CD14-positive monocyte (primary cell): ENCODE results near the gene RNF34. TPM values are rescaled to one million over a fixed set of nuclear protein-coding genes. Genes with fewer than 3 reads are reported as not detected.

Experiments used
- DNase-seq, 3 donors: peaks; one replicate each; pipeline ENCODE4 v3.0.0-alpha.2; 2011 to 2022
- H2AFZ ChIP-seq: 2 replicates; pipeline ENCODE4 v1.6.0; 2012; ENCODE audit warnings: mild to moderate bottlenecking, low read depth, low read length, inconsistent platforms; ENCODE audit not compliant: insufficient read depth, poor library complexity, severe bottlenecking
- H3K27ac ChIP-seq, 2 donors: 1 replicate in 1 of 2; 2 replicates in 1 of 2; pipeline ENCODE4 v1.5.1; 2012 to 2013; ENCODE audit warnings: low read length in 2 of 2, control low read depth in 1 of 2, inconsistent platforms in 1 of 2, low read depth in 1 of 2, mild to moderate bottlenecking in 1 of 2
- H3K27me3 ChIP-seq, 2 donors: one replicate each; pipeline versions ENCODE4 v1.6.0 to v1.6.1; 2011 to 2013; ENCODE audit warnings: low read length in 2 of 2; ENCODE audit not compliant: control insufficient read depth in 2 of 2, insufficient read depth in 2 of 2
- H3K36me3 ChIP-seq, 2 donors: replicated peaks in 1 of 2; 1 replicate in 1 of 2; 2 replicates in 1 of 2; pipeline versions ENCODE4 v1.5.1 to v1.6.1; 2012 to 2013; ENCODE audit warnings: low read length in 2 of 2, control low read depth in 1 of 2, inconsistent platforms in 1 of 2, mild to moderate bottlenecking in 1 of 2; ENCODE audit not compliant: insufficient read depth in 2 of 2, control insufficient read depth in 1 of 2
- H3K4me1 ChIP-seq, 2 donors: 1 replicate in 1 of 2; 2 replicates in 1 of 2; pipeline versions ENCODE4 v1.5.1 to v1.6.1; 2012 to 2013; ENCODE audit warnings: low read length in 2 of 2, control low read depth in 1 of 2, inconsistent platforms in 1 of 2, mild to moderate bottlenecking in 1 of 2, moderate library complexity in 1 of 2; ENCODE audit not compliant: insufficient read depth in 2 of 2, control insufficient read depth in 1 of 2
- H3K4me2 ChIP-seq: replicated peaks from 2 replicates; pipeline ENCODE3; 2012; ENCODE audit warnings: low read length, moderate library complexity, mild to moderate bottlenecking; ENCODE audit not compliant: poor library complexity, severe bottlenecking; ENCODE audit errors: extremely low read depth
- H3K4me3 ChIP-seq, 3 experiments: fragments of 200-600 bp in 1 of 3; sonication (generic) in 1 of 3; replicated peaks in 1 of 3; 1 replicate in 2 of 3; 2 replicates in 1 of 3; pipeline ENCODE4 v1.5.1; 2011 to 2013; ENCODE audit warnings: low read length in 3 of 3, mild to moderate bottlenecking in 3 of 3, control low read depth in 2 of 3, low read depth in 2 of 3, inconsistent platforms in 1 of 3, moderate library complexity in 1 of 3
- H3K79me2 ChIP-seq: 2 replicates; pipeline ENCODE4 v1.6.0; 2012; ENCODE audit warnings: mild to moderate bottlenecking, control low read depth, inconsistent platforms, low read length, moderate library complexity; ENCODE audit not compliant: insufficient read depth
- H3K9ac ChIP-seq: 2 replicates; pipeline ENCODE4 v1.6.0; 2017; ENCODE audit warnings: low read length, mild to moderate bottlenecking; ENCODE audit not compliant: insufficient read depth, poor library complexity, severe bottlenecking
- H3K9me3 ChIP-seq, 2 donors: replicated peaks in 1 of 2; 1 replicate in 1 of 2; 2 replicates in 1 of 2; pipeline versions ENCODE4 v1.5.1 to v1.6.1; 2012 to 2013; ENCODE audit warnings: low read length in 2 of 2, control low read depth in 1 of 2; ENCODE audit not compliant: control insufficient read depth in 1 of 2, insufficient read depth in 1 of 2
- H4K20me1 ChIP-seq: 2 replicates; pipeline ENCODE4 v1.6.0; 2012; ENCODE audit warnings: mild to moderate bottlenecking, low read length, control low read depth, moderate library complexity; ENCODE audit not compliant: insufficient read depth
- H3K27ac Mint-ChIP-seq, 7 donors: one replicate each; pipeline ENCODE4 v1.8.0; 2020; ENCODE audit warnings: mild to moderate bottlenecking in 7 of 7, mixed read lengths in 7 of 7, moderate library complexity in 6 of 7, inconsistent platforms in 2 of 7
- H3K27me3 Mint-ChIP-seq, 3 donors: one replicate each; pipeline ENCODE4 v1.8.0; 2021 to 2022; ENCODE audit warnings: low read depth in 3 of 3, mild to moderate bottlenecking in 3 of 3, mixed read lengths in 3 of 3, moderate library complexity in 3 of 3, inconsistent platforms in 1 of 3
- H3K36me3 Mint-ChIP-seq, 2 donors: one replicate each; pipeline ENCODE4 v1.8.0; 2020; ENCODE audit warnings: mixed read lengths in 2 of 2, inconsistent platforms in 1 of 2, mild to moderate bottlenecking in 1 of 2
- H3K4me1 Mint-ChIP-seq: one replicate; pipeline ENCODE4 v1.8.0; 2020; ENCODE audit warnings: mild to moderate bottlenecking, mixed read lengths
- H3K4me3 Mint-ChIP-seq, 2 donors: one replicate each; pipeline ENCODE4 v1.8.0; 2020; ENCODE audit warnings: mild to moderate bottlenecking in 2 of 2, mixed read lengths in 2 of 2, moderate library complexity in 1 of 2
- H3K9me3 Mint-ChIP-seq, 7 donors: one replicate each; pipeline ENCODE4 v1.8.0; 2020 to 2022; ENCODE audit warnings: mixed read lengths in 7 of 7, mild to moderate bottlenecking in 6 of 7, moderate library complexity in 6 of 7, inconsistent platforms in 2 of 7
- CTCF ChIP-seq: fragments of 200-600 bp; IDR thresholded peaks from one replicate; pipeline ENCODE4 v1.8.0; 2022; ENCODE audit warnings: antibody characterized with exemption, mild to moderate bottlenecking
- WGBS: methylation state at CpG from one replicate; pipeline ENCODE4 v1.1.5; 2013; ENCODE audit warnings: missing lambda C conversion rate; ENCODE audit not compliant: insufficient coverage; 5-methylcytosine and 5-hydroxymethylcytosine counted together
- intact Hi-C, 2 donors: fragments of 100-400 bp; cut with micrococcal nuclease; formaldehyde crosslinking; loops; one replicate each; pipeline versions ENCODE4 v1.15.0 to v1.15.1; 2023
- polyA plus RNA-seq, 3 donors: library from polyadenylated mRNA; depleted of rRNA in 1 of 3; unstranded in 2 of 3; stranded (reverse) in 1 of 3; fragments of 300-500 nt in 2 of 3; fragments of >200 nt in 1 of 3; fragmentation: Illumina TruSeq in 2 of 3; gene quantifications; 1 replicate in 2 of 3; 2 replicates in 1 of 3; pipeline ENCODE4 v1.2.3, GENCODE V29; 2012 to 2021

RNF34 gene
- polyA plus RNA-seq, 3 donors, result 15.5 to 23.8 (median 19.2) TPM

GRCh38 chr12:121423682-121424623, 24.0 kb downstream of the RNF34 start:
- no peak for TF ChIP-seq CTCF
- Histone ChIP-seq H4K20me1 (peaks cover 12% of the 10 kb centered on the region), H3K9ac (no peak overlapping the region), H3K36me3 (peaks cover 65 to 80% of the 10 kb centered on the region in 2 donors), H3K4me2 (no peak overlapping the region), H3K79me2 (peaks cover 51% of the 10 kb centered on the region), H3K4me1 (peaks cover 39 to 47% of the 10 kb centered on the region in 2 donors), H3K9me3 (no peaks in the 10 kb centered on the region), H2AFZ (no peak overlapping the region), H3K27me3 (no peaks in the 10 kb centered on the region), H3K27ac (peak overlapping the region; percentile 75 to 84), H3K4me3 (no peak overlapping the region)
- no peaks in the 10 kb centered on the region for H3K27me3 Mint-ChIP-seq
- H3K4me1 Mint-ChIP-seq, result peaks cover 48% of the 10 kb centered on the region
- WGBS, result 69% methylated on average over 8 of the region's 13 CpGs
- intact Hi-C loops, result loop anchor here in 1 of 2 donors (10.0 kb wide), 1 partner anchor 149 kb away; no protein-coding TSS in a partner anchor
- H3K36me3 Mint-ChIP-seq, result peaks cover 68 to 79% of the 10 kb centered on the region in 2 donors
- no peak overlapping the region for H3K4me3 Mint-ChIP-seq
- DNase-seq, result peak in 1 of 3 donors; percentile 22
- peaks cover 0 to 9% (median 5%) of the 10 kb centered on the region in 7 donors for H3K9me3 Mint-ChIP-seq
- H3K27ac Mint-ChIP-seq, result peak overlapping the region; percentile 76 to 97 (median 95)

- WGBS, result no CpG with 5 or more reads among the region's 1 CpG
- Histone ChIP-seq H3K4me1 (peaks cover 39 to 47% of the 10 kb centered on the region in 2 donors), H3K27me3 (no peaks in the 10 kb centered on the region), H3K36me3 (peaks cover 65 to 80% of the 10 kb centered on the region in 2 donors), H3K4me3 (no peak overlapping the region), H3K4me2 (no peak overlapping the region), H3K9me3 (no peaks in the 10 kb centered on the region), H4K20me1 (peaks cover 13% of the 10 kb centered on the region), H3K27ac (peak overlapping the region; percentile 75 to 84), H2AFZ (no peak overlapping the region), H3K9ac (no peak overlapping the region), H3K79me2 (peaks cover 47% of the 10 kb centered on the region)
- Mint-ChIP-seq H3K36me3 (peaks cover 69 to 79% of the 10 kb centered on the region in 2 donors), H3K27me3 (no peaks in the 10 kb centered on the region), H3K4me1 (peaks cover 48% of the 10 kb centered on the region), H3K9me3 (peaks cover 0 to 9% (median 5%) of the 10 kb centered on the region in 7 donors), H3K27ac (peak overlapping the region; percentile 89 to 97 (median 95)), H3K4me3 (no peak overlapping the region)
- intact Hi-C loops, result loop anchor here in 1 of 2 donors (10.0 kb wide), 1 partner anchor 150 kb away; no protein-coding TSS in a partner anchor
- DNase-seq, result no peak
- no peak for TF ChIP-seq CTCF
Measured at GRCh38 chr12:121424624-121424975, 24.7 kb downstream of the RNF34 start.
